WI38 (cell line): ENCODE data around the gene GAB2.
"Not testable (repeated sequence)": the region's sequence is repeated elsewhere in the genome, so short reads cannot be mapped to it uniquely, and the experiment has no call there.

Experiments
- H3K4me3 ChIP-seq: 2 replicates; pipeline ENCODE4 v1.5.1; 2011; ENCODE audit warnings: low read depth, mild to moderate bottlenecking, control low read depth, low read length
- CTCF ChIP-seq: IDR thresholded peaks from 2 replicates; pipeline ENCODE4 v1.5.1; 2012; ENCODE audit warnings: low read depth, mild to moderate bottlenecking, control low read depth, low read length

Gene GAB2

GRCh38 chr11:78177216-78177615, 240.4 kb downstream of the GAB2 start:
- no peak for TF ChIP-seq CTCF
- no peak overlapping the region for H3K4me3 ChIP-seq

- H3K4me3 ChIP-seq = no peak overlapping the region
- TF ChIP-seq CTCF = no peak
These were observed 240.9 kb downstream of the GAB2 start for GRCh38 chr11:78176605-78177141.

GRCh38 chr11:78175862-78176261, 241.8 kb downstream of the GAB2 start:
- H3K4me3 ChIP-seq = not testable (repeated sequence)

- H3K4me3 ChIP-seq = no peak overlapping the region
- TF ChIP-seq CTCF = no peak
These were observed 245.7 kb downstream of the GAB2 start for GRCh38 chr11:78171951-78172350.

- no peak overlapping the region for H3K4me3 ChIP-seq
- no peak for TF ChIP-seq CTCF
These were observed 246.6 kb downstream of the GAB2 start for GRCh38 chr11:78170874-78171549.

- TF ChIP-seq CTCF = no peak
- no peak overlapping the region for H3K4me3 ChIP-seq
These were observed 247.2 kb downstream of the GAB2 start for GRCh38 chr11:78170413-78170812.

GRCh38 chr11:78168539-78169477, 248.8 kb downstream of the GAB2 start:
- TF ChIP-seq CTCF = no peak
- H3K4me3 ChIP-seq = no peak overlapping the region
